PC-3 (cell line): Measurements from ENCODE around the gene ZER1.

Source experiments
- CTCF ChIP-seq: fragments of 300-600 bp; sonication (generic); conservative IDR thresholded peaks from 2 replicates; pipeline ENCODE4 v1.5.1; 2017; ENCODE audit warnings: antibody characterized with exemption, low read depth, mild to moderate bottlenecking, low read length
- EZH2 ChIP-seq: fragments of 300-600 bp; sonication (generic); IDR thresholded peaks from one replicate; pipeline ENCODE4 v1.6.1; 2017; ENCODE audit warnings: antibody characterized with exemption, mild to moderate bottlenecking, low read length; ENCODE audit not compliant: unreplicated experiment
- EZH2phosphoT487 ChIP-seq: fragments of 300-600 bp; sonication (generic); IDR thresholded peaks from 2 replicates; pipeline ENCODE4 v1.6.1; 2018; ENCODE audit warnings: mild to moderate bottlenecking, antibody characterized with exemption, low read length, borderline replicate concordance

GRCh38 chr9:128790536-128790935 is 18.8 kb upstream of the ZER1 start:
- TF ChIP-seq CTCF (no peak), EZH2 (no peak), EZH2phosphoT487 (no peak)
